Epithelial cell of prostate (primary cell): ENCODE measurements around the gene RNF220.
A peak's percentile ranks its signal among the peaks of the same experiment; 100 is the strongest.

ENCODE experiments used
- DNase-seq: peaks from one replicate; pipeline ENCODE4 v3.0.0-alpha.2; 2011; ENCODE audit warnings: low read depth, low spot score
- H3K27ac ChIP-seq: fragments of 450-650 bp; 2 replicates; pipeline ENCODE4 v1.5.1; 2017; ENCODE audit warnings: mild to moderate bottlenecking

Gene RNF220

GRCh38 chr1:44406737-44407429 is 1.8 kb downstream of the RNF220 start:
- H3K27ac ChIP-seq = no peak overlapping the region
- no peak for DNase-seq

- DNase-seq = no peak
- no peak overlapping the region for H3K27ac ChIP-seq
Measured at GRCh38 chr1:44407430-44408211, 2.6 kb downstream of the RNF220 start.

GRCh38 chr1:44408212-44408582 is 3.1 kb downstream of the RNF220 start:
- H3K27ac ChIP-seq = no peak overlapping the region
- no peak for DNase-seq

- H3K27ac ChIP-seq = no peak overlapping the region
- no peak for DNase-seq
Measured at GRCh38 chr1:44408632-44409602, 3.9 kb downstream of the RNF220 start.

- H3K27ac ChIP-seq = no peak overlapping the region
- DNase-seq = no peak
Measured at GRCh38 chr1:44409757-44410156, 4.7 kb downstream of the RNF220 start.

- no peak for DNase-seq
- no peak overlapping the region for H3K27ac ChIP-seq
Measured at GRCh38 chr1:44411861-44412260, 6.8 kb downstream of the RNF220 start.

- DNase-seq = no peak
- no peak overlapping the region for H3K27ac ChIP-seq
Measured at GRCh38 chr1:44412601-44413000, 7.5 kb downstream of the RNF220 start.

- H3K27ac ChIP-seq = no peak overlapping the region
Measured at GRCh38 chr1:44413740-44414139, 8.7 kb downstream of the RNF220 start.

GRCh38 chr1:44415013-44415412 is 10.0 kb downstream of the RNF220 start:
- no peak overlapping the region for H3K27ac ChIP-seq
- DNase-seq = no peak

More at GRCh38 chr1:44413740-44414139, 8.7 kb downstream of the RNF220 start:
- no peak for DNase-seq

- H3K27ac ChIP-seq = no peak overlapping the region
Measured at GRCh38 chr1:44416408-44416807, 11.4 kb downstream of the RNF220 start.

GRCh38 chr1:44417351-44418021 is 12.4 kb downstream of the RNF220 start:
- H3K27ac ChIP-seq = no peak overlapping the region
- DNase-seq = no peak

More at GRCh38 chr1:44416408-44416807, 11.4 kb downstream of the RNF220 start:
- DNase-seq = no peak

- DNase-seq = no peak
- H3K27ac ChIP-seq = no peak overlapping the region
Measured at GRCh38 chr1:44418022-44418673, 13.1 kb downstream of the RNF220 start.

GRCh38 chr1:44419901-44420300 is 14.8 kb downstream of the RNF220 start:
- DNase-seq = no peak
- H3K27ac ChIP-seq = no peak overlapping the region

- DNase-seq = no peak
- H3K27ac ChIP-seq = no peak overlapping the region
Measured at GRCh38 chr1:44420535-44420934, 15.5 kb downstream of the RNF220 start.

- no peak for DNase-seq
Measured at GRCh38 chr1:44421446-44421884, 16.4 kb downstream of the RNF220 start.

GRCh38 chr1:44422161-44422560 is 17.1 kb downstream of the RNF220 start:
- no peak for DNase-seq

More at GRCh38 chr1:44421446-44421884, 16.4 kb downstream of the RNF220 start:
- H3K27ac ChIP-seq = no peak overlapping the region

GRCh38 chr1:44423591-44424537 is 18.8 kb downstream of the RNF220 start:
- H3K27ac ChIP-seq = no peak overlapping the region
- peak; percentile 54 for DNase-seq

More at GRCh38 chr1:44422161-44422560, 17.1 kb downstream of the RNF220 start:
- no peak overlapping the region for H3K27ac ChIP-seq

- DNase-seq = no peak
- no peak overlapping the region for H3K27ac ChIP-seq
Measured at GRCh38 chr1:44424747-44425146, 19.7 kb downstream of the RNF220 start.
